ENCODE measurements around the gene MVD.
"Not testable (repeated sequence)": the region's sequence is repeated elsewhere in the genome, so short reads cannot be mapped to it uniquely, and the experiment has no call there.

MVD gene

DNA sequence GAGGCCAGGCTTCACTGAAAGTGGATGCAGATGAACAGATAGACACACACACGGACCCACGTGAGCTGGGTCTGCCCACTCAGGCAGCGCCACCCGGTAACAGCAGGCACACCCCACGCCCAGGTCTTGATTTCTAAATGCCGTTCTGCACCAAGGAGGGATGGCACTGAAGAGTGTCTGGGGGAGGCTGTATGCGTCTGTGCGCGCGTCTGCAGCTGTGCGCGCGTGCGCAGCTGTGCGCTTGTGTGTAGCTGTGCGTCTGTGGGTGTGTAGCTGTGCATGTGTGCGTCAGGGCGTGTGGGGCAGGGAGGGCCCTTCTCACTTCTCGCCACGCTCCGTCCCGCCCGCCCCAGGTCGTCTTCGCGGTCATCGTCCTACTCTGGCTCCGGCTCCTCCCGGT is 40.0 kb downstream of the MVD start:
- no peak for DNase-seq

DNA sequence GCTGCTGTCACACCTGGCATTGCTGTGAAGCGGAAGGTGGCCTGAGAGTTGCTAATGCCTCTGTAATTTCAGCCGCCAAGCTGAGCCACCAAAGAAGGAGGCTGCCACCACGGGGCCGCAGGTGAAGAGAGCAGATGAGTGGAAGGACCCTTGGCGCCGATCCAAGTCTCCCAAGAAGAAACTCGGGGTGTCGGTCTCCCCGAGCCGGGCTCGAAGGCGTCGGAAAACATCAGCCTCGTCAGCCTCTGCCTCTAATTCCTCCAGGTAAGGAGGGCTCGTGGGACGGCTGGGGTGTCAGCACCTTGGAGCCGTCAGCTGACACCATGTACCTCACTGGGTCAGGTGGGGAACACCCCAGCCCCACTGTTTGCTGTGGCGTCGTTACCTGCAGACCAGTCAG is 40.8 kb downstream of the MVD start:
- no peak for DNase-seq

DNA sequence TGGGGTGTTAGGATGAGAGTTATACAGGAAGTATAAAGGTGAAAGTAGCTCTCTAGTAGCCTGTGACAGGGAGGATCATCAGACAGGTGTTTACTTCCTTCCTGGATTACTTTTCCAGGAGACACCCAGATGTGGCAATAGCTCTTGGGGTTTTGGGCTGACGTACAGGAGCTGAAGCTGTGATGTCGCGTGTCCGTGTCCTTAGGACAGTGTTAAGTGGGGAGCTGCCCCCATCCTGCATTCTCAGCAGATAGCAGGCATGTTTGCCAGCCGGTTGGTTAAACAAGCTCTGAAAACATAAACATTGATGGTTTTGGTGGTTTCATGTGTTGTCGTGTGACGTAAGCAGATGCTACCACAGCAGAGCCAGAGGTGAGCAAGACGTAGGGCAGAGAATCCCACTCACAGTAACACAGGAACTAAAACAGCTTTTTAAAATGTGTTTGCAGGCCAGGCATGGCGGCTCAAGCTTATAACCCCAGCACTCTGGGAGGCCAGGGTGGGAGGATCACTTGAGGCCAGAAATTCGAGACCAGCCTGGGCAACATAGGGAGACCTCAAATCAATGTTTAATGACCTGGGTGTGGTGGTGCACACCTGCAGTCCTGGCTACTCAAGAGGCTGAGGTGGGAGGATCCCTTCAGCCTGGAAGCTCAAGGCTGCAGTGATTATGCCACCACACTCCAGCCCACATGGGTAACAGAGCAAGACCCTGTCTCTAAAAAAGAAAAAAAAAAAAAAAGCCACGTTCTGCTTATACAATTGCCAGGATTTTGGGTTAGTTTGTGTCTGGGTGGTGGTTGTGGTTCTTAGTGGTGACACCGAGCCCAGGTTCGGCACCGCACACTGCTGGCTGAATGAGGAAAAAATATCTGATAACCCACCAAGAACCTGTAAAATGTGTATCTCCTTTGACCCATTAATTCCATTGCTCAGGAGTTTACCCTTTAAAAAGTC is 42.8 kb downstream of the MVD start:
- peak; percentile 80 for DNase-seq

DNA sequence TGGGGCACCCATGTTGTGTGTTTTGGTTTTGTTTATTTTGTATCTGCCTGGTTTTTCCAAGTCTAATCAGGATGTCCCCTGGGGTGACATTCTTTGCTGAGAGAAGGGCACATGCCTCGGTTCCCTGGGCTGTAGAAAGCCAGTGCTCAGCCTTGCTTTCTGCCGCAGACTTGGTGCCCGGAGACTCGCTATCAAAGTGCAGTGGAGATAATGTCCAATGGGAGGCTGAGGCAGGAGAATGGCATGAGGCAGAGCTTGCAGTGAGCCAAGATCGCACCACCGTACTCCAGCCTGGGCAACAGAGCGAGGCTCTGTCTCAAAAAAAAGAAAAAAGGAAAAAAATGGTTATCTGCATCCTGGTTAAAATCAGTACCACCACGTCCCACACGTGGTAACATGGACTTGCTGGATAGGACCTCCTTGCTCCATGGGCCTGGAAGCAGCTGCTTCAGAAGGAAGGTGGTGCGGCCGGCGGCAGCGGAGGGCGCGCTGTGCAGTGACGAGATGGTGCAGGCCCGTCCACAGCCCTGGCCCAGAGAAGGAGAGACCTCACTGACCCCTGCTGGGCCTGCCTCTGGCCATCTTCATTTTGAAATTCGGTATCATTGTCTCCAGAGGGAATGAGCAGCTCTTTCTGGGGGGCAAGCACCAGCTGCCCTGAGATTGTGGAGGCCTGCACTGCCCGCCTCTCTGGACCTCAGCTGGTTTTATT is 43.8 kb downstream of the MVD start:
- no peak for DNase-seq

DNA sequence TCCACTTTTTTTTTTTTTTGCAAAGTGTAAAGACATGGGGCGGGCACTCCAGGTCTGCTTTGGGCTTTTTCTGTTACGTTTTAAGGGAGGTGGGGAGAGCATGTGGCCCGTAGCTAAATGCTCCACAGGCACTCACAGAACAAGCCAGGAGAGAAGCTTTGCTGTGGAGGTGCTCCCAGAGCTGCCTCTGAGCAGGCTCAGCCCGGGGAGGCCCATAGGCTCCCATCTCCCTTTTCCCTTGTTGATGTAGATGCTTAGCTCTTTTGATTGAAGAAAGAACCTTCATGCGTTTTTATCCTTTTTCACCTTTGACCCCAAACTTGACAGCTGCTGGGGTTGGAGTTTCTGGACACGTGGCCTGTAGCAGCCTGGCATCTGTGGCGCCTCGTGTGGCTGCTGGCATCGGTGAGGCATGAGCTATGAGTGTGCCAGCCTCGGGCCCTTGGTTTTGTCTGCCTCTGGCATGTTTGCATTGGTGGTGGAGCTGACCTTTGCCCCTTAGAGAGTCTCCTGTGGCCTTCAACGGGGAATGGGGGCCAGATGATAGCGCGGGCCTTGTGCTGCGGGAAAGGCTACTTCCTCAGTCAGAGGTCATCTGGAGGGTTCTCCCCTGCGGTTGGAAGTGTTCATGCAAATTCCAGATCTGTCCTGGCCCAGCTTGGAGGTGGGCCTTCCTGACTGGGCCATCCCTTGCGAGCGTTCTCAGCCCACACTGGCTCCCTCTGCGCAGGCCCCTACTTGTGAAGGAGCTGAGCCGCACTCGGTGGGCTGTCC is 44.5 kb downstream of the MVD start:
- no peak for DNase-seq

DNA sequence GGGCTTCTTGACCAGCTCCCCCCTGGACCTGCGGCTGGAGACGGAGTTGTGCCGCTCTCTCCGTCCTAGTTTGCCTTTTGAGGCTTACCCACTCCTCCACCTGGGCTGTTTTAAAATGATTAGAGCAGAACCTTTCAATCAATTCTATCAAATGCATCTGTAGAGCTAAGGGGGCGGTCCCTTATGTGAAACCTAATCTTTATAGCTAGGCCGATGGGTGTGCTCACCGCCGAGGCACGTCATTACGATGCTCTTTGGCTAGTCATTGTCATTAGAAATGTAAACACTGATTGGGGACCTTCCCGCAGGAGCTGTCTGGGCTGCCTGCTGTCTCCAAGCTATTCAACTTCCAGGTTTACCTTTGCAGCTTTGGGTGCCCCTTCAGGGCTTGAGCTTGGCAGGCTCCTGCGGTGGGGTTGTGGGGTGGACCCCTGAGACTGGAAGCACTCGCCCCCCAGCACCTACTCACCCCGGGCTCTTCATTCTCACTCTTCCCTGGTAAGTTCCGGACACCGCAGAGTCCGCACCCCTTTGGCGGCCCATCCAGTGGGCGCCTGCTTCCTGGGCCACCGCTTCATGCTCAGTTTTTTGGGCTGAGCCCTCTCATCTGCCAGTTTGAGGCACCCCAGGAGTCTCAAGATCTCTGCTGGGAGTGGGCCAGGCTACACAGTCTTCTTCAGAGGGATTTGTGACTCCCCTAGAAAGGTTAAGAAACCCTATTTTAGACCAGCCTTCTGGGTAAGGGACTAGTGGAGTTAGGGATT is 45.4 kb downstream of the MVD start:
- no peak for DNase-seq

DNA sequence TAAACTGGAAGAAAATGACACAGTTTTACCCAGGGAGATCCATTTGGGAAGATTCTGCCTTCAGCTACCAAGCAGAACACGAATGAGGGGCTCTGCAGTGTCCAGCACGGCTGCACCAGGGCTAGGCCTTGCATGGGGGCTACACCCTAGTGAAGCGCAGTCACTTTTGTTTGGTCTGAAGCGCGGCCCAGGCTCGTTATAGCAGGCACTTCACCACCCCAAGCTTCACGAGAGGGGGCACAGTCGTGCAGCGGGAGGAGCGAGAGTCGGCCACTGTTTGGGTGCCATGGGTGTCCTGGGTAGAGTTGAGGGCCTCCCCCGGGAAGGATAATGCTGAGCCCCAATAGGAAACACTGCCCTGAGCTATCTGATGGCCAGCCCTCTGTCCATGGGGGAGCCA is 46.2 kb downstream of the MVD start:
- no peak for DNase-seq

DNA sequence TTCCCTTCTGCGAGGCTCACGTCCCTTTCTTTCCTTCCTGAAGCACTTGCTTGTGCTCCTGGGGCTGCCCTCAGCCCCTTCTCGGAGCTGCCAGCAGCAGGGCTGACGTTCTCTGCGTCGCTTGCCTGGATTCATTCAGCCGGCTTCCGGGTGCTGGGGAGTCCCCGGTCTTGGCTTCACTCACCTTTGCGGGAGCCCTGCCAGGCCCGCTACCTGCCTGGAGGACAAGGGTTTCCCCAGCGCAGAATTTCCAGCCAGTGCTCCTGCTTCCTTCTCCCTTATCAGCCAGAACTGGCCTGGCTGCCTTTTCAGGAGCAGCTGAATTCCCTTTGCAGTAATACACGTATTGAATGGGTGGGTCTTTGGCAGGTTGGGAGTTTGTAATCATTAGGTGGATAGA is 46.6 kb downstream of the MVD start:
- DNase-seq: no peak

DNA sequence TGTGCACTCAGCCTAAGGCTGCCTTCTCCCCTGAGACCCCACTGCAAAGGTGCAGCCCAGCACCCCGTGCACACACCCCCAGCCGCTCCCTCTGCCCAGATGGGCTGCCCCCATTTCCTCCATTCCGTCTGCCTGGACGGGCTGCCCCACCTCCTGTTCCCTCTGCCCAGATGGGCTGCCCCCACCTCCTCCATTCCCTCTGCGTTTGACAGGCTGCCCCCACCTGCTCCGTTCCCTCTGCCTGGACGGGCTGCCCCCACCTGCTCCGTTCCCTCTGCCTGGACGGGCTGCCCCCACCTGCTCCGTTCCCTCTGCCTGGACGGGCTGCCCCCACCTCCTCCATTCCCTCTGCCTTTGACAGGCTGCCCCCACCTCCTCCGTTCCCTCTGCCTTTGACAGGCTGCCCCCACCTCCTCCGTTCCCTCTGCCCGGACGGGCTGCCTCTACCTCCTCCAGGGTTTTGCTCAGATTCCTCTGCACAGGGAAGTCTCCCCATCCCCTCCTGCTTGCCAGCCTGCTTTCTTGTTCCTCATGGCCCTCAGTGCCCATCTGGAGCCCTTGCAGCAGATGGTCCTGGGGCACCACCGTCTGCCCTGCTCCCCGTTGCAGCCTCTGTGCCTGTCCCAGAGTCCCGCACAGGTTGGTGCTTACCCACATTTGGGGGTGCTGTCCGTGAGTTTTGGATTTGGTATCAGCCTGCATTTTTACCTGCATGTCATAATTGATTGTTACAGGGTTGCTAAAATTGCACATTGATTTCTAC is 47.9 kb downstream of the MVD start:
- DNase-seq: no peak

DNA sequence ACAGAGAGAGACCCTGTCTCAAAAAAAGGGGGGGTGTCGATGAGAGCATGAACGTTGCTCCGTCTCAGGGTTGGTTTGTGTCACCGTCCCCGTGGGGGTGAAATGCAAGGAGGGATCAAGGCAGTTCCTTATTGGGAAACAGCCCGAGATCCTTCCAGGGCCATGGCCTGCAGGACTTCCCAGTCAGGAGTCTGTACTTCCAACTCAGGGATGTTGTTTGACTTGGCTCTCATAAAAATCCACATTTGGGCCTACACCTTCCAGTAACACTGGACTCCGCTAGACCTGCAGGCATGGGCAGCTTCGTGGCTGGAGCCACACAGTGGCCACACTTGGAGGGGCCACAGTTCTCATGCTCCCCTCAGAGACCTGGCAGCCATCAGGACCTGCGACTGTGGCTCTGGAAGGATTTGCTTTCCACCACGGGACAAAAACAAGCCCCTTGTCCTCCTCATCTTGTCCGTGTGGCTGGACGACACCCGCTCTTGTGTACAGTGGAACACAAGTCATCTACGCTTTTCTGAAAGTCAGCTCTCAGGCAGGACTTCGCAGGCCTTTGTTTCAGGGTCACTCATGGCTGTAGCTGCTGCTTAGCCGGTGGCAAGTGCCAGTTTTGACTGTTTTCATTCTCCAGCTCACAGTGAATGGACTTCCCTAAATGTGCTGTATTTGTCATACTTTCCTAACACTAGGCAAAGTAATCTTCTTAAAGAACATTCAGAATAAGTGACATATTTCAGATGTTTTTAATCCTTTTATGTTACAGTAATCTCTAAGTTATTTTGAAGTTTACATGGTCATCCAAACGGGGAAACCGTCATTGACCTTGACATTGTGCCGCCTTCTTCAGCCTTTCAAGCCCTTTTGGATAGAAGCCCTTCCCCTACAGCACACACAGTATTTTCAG is 48.7 kb downstream of the MVD start:
- DNase-seq: no peak

DNA sequence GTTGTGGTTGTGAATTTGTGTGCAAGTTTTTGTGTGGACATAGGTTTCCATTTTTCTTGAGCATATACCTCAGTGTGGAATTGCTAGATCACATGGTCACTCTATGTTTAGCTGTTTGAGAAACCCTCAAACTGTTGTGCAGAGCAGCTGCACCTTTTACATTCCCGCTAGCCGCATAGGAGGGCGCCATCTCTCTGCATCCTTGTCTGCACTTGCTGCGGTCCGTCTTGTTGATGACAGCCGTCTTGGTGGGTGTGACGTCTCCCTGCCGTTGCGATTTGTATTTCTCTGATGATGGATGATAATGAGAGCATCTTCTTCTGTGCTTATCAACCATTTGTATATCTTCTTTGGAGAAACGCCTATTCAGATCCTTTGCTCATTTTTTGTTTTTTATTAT is 49.6 kb downstream of the MVD start:
- no peak for DNase-seq

DNA sequence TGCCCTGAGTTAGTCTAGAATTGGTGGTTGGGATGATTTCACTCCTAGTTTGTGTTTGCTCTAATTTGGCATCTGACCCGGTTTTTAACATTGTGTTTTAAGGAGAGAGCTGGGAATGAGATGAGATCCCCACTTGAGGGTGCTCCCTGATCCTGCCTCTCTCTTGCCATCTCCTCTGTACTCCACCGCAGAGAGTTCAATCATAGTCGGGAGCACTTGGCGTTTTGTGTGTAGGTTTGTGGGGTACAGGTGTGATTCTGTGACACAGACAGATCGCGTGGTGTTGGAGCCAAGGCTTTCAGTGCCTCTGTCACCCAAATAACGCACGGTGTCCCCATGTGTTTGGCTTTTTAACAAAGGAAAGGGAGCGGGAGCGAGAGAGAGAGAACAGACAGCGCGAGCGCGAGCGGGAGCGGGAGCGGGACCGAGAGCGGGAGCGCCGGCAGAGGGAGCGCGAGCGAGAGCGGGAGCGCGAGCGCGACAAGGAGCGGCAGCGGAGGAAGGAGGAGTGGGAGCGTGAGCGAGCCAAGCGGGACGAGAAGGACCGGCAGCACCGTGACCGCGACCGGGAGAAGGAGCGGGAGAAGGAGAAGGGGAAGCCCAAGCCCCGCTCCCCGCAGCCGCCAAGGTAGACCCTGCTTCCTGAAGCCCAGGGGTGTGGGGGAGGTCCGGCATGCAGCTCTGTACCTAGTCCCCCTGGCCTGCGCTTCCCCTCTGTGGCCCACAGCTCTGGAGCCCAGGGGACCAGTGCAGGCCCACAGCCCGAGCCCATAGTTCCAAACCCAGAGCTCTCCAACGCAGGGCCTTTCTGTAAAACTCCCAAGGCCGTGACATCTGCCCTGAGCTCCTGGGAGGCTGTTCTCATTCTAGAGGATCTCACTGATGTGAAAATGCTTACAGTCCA is 51.7 kb downstream of the MVD start:
- no peak for DNase-seq

DNA sequence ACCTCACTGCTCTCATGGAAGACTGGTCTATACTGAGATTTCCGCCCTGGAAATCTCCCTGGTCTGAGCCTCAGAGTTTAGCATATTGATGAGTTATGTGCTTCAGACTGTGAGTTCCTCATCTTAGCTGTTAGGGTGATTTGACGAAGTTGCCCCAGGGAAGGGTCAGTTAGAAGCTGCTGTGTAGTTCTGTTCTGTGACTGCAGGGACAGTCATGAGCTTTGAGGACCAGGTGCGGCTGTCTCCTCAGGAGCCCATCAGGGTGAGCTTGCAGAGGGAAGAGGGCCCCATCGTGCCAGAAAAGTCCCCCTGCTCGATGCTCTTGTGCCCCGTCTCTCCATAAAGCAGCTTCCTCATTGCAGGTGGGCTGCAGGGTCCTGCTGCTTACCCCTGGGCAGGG is 52.8 kb downstream of the MVD start:
- DNase-seq: no peak

DNA sequence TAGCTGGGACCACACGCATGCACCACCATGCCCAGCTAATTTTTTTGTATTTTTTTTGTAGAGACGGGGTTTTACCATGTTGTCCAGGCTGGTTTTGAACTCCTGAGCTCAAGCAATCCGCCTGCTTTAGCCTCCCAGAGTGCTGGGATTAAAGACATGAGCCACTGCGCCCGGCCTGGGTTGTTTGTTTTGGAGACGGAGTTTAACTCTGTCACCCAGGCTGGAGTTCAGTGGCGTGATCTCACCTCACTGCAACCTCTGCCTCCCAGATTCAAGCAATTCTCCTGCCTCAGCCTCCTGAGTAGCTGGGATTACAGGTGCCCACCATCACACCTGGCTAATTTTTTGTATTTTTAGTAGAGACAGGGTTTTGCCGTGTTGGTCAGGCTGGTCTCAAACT is 53.5 kb downstream of the MVD start:
- DNase-seq: not testable (repeated sequence)

DNA sequence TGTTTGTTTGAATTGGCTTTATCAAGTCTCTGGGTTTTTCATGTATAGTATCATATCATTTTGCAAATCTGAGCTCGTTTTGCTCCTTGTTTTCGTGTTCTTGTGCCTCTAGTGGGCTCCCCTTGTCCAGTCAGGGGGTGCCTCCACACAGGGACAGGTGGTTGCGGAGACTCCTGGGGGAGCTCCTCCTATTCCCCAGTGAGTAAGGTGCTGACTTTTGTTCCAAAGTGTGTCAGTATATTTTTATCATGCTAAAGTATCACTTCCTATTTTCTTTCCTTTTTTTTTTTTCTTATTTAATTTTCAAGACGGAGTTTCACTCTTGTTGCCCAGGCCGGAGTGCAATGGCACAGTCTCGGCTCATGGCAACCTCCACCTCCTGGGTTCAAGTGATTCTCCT is 54.8 kb downstream of the MVD start:
- no peak for DNase-seq

DNA sequence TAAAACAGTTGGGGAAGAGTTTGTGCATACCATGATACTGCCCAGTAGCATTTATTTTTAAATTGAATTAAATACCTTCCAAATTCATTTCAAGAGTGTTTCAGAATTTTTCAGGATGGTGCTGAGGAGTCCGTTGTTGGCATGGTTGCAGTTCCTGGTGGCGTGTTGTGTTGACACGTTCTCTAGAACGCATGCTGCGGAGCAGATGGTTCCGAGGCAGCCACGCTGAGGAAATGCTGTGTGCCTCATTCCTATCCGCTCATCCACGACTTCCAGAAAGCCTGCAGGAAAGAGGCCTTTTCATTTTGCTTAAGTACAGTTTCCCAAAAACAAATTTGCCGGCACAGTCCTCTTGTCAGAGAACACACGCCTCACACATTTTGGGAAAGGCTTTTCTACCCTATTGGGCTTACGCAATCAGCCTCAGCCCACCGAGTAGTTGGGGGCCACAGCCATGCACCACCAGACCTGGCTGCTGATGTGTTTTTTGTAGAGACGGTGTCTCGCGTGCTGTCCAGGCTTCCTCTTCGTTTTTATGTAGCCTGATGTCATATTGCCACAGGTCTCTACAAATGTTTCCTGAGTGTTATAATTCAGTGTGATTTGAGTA is 56.6 kb downstream of the MVD start:
- DNase-seq: no peak

DNA sequence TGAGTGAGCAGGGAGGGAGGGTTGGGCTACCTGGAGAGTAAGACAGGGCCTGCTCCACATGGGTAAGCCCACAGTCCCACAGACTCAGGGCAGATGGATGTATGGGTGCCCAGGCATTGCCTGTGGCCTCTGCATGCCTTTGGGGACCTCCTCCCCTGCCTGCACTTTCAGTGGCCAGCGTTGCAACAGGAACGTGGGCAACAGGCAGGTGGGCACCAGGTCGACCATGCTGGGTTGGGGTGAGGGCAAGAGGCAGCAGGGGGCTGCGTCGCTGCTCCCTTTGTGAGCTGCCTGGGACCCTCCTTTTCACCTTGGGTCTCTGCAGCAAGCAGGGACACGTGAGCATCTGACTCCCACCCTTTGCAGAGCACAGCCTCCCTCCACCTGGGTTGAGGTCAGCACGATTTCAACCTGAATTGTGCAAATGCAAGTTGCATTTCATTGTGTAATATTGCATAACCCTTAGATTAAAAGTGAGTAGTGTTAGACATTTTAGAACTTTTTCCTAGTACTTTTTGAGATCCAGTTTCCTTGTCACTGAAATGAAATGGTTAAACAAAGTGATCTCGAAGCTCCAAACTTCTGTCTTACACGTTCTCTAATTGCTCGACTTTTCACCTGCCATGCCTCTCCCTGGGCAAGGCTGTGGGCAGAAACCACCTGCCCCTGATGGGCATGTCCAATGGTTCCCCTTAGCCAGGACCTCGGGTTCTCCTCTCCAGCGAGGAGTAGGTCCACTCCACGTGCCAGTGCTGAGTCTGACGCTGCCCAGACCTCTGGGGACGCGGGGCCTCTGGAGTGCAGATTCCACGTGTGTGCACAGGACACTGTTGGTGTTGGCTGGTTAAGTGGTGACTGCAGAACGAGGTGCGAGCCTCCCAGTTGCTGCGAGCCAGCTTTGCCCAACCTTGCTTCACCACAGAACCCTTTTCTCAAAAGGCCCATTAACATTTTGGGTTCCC is 57.4 kb downstream of the MVD start:
- DNase-seq: no peak

DNA sequence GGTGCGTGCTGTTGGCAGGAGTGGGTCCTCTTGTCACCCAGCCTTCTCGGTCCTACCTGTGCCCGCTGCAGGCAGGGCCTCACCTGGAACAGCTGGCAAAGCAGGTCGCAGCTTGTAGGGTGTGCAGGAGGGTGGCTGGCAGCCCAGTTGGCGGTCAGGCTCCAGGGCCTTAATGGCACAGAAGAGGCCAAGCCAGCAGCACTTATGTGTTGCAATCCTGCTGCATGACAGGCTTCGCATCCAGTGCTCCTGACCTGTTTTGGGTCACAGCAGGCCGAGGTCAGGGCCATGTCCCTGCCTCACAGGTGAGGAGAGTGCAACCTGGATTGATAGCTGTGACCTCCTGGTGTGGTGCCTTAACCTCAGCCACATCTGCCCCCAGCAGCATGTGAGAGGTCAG is 60.8 kb downstream of the MVD start:
- no peak for DNase-seq

Data from CD4-positive, alpha-beta T cell treated with Interleukin-15 for 1 hour (primary cell).